Measurements from ENCODE around the gene CCDC14. TPM values are rescaled to one million over a fixed set of nuclear protein-coding genes. Genes with fewer than 3 reads are reported as not detected.

Gene CCDC14
- total and polyA plus RNA-seq, 2 of the 4 experiments (the other 2 are of a cell fraction) = 82.1 to 109 TPM

DNA sequence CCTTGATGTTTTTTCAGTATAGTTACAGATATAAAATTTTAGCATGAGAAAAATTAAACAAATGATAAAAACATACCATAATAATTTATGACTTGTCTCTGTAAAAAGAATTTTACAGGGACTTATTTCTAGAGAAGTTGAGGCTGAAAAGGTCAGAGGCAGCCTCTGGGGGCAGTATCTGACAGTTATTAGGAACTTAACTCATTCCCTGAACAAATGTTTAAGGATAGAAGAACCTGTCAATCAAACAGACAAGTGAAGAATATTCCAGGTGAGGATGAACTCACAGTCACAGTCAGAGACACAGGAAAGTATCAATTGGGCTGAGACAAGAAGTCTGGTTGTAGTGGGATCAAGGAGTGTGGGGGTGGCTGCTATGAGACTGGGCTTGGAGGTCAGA is 84.2 kb downstream of the CCDC14 start:
- Histone ChIP-seq H2AK5ac (ENCODE audit: low read depth, low read length) (no peak overlapping the region), H2AFZ (replicated peaks; ENCODE audit: low read length, poor library complexity) (no peak overlapping the region), H3K9ac (ENCODE audit: low read depth, low read length) (no peak overlapping the region), H3K14ac (replicated peaks; ENCODE audit: low read depth, low read length) (no peak overlapping the region), H4K5ac (ENCODE audit: low read depth, low read length) (no peak overlapping the region), H3K4me1 (ENCODE audit: control insufficient read depth, insufficient read depth, low read length) (peaks cover 19% of the 10 kb centered on the region), H3K4me2 (ENCODE audit: low read depth, low read length) (peak overlapping the region; percentile 3; the same call in 1 of the 2 replicates), H3K9me3 (ENCODE audit: control insufficient read depth, insufficient read depth, low read length) (peaks cover 3% of the 10 kb centered on the region), H2AK9ac (replicated peaks; ENCODE audit: low read depth, low read length, poor library complexity) (no peak overlapping the region), H3K4me3 (ENCODE audit: insufficient read depth, low read depth, low read length) (no peak overlapping the region), H3K36me3 (ENCODE audit: control insufficient read depth, insufficient read depth, low read length) (peaks cover 46% of the 10 kb centered on the region), H3K18ac (ENCODE audit: low read depth, low read length) (no peak overlapping the region), H3K9me1 (ENCODE audit: insufficient read depth, low read length) (peaks cover 30% of the 10 kb centered on the region), H3K79me1 (ENCODE audit: low read depth in 1 of 2, low read length in 2 of 2) (peaks cover 42 to 70% of the 10 kb centered on the region in 2 experiments), H3K4ac (ENCODE audit: low read depth, low read length) (no peak overlapping the region), H3K56ac (ENCODE audit: extremely low read depth, insufficient read depth, low read length) (no peak overlapping the region), H2BK20ac (ENCODE audit: low read depth, low read length) (no peak overlapping the region), H4K8ac (ENCODE audit: low read depth in 2 of 2, low read length in 2 of 2) (no peak overlapping the region), H2BK15ac (ENCODE audit: low read depth, low read length) (no peak overlapping the region), H4K20me1 (ENCODE audit: insufficient read depth, low read length) (peaks cover 47% of the 10 kb centered on the region), H2BK120ac (ENCODE audit: low read depth, low read length) (no peak overlapping the region), H2BK5ac (ENCODE audit: low read depth, low read length, poor library complexity, severe bottlenecking) (no peak overlapping the region), H3K27ac (ENCODE audit: insufficient read depth, low read length) (no peak overlapping the region), H4K91ac (ENCODE audit: insufficient read depth, low read depth, low read length) (no peak overlapping the region), H3K23ac (ENCODE audit: low read depth, low read length) (no peak overlapping the region), H3K27me3 (ENCODE audit: control insufficient read depth, insufficient read depth, low read length) (no peaks in the 10 kb centered on the region)
- in situ Hi-C loops (cut with MboI; ENCODE audit: low sequenced_read_pairs) = no loop called here
- intact Hi-C loops (cut with micrococcal nuclease) = loop anchor here (10.0 kb wide), 1 partner anchor 222 kb away; no protein-coding TSS in a partner anchor
- CTCF ChIA-PET = no interaction called here
- dilution Hi-C loops (cut with HindIII; ENCODE audit: low sequenced_read_pairs, unreplicated experiment) = no loop called here
- POLR2A ChIA-PET (ENCODE audit: unreplicated experiment) = no interaction called here
- DNase-seq (no peak), ATAC-seq (ENCODE audit: low read depth) (no peak)
- no peak for TF ChIP-seq CHD1 (IDR thresholded peaks at IDR 0.05; ENCODE audit: low read depth, low read length)
- TF ChIP-seq MAZ (IDR thresholded peaks at IDR 0.05; ENCODE audit: borderline replicate concordance, low read depth, low read length) = no peak
- TF ChIP-seq POLR2A (IDR thresholded peaks at IDR 0.05; ENCODE audit: low read depth, low read length) = no peak
- no peak for TF ChIP-seq FOS (IDR thresholded peaks at IDR 0.05; ENCODE audit: low read depth, low read length)
- TF ChIP-seq RFX5 (IDR thresholded peaks at IDR 0.05; ENCODE audit: low read depth, low read length) = no peak
- TF ChIP-seq, protein P1, sequence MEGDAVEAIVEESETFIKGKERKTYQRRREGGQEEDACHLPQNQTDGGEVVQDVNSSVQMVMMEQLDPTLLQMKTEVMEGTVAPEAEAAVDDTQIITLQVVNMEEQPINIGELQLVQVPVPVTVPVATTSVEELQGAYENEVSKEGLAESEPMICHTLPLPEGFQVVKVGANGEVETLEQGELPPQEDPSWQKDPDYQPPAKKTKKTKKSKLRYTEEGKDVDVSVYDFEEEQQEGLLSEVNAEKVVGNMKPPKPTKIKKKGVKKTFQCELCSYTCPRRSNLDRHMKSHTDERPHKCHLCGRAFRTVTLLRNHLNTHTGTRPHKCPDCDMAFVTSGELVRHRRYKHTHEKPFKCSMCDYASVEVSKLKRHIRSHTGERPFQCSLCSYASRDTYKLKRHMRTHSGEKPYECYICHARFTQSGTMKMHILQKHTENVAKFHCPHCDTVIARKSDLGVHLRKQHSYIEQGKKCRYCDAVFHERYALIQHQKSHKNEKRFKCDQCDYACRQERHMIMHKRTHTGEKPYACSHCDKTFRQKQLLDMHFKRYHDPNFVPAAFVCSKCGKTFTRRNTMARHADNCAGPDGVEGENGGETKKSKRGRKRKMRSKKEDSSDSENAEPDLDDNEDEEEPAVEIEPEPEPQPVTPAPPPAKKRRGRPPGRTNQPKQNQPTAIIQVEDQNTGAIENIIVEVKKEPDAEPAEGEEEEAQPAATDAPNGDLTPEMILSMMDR (conservative IDR thresholded peaks at IDR 0.05; ENCODE audit: low read depth, low read length) = peak; percentile 21
- TF ChIP-seq CEBPB (IDR thresholded peaks at IDR 0.05; ENCODE audit: low read depth, low read length) = no peak
- no peak for TF ChIP-seq BHLHE40 (IDR thresholded peaks at IDR 0.05; ENCODE audit: low read depth, low read length)
- BruUV-seq (replicated peaks) = no TSS peak
